Aorta (tissue), 5 donors: ENCODE data around the gene ABI1. TPM values are rescaled to one million over a fixed set of nuclear protein-coding genes. Genes with fewer than 3 reads are reported as not detected.
"Not testable (repeated sequence)": the region's sequence is repeated elsewhere in the genome, so short reads cannot be mapped to it uniquely, and the experiment has no call there.

Experiments used
- ATAC-seq: fragments of 200-7000 bp; cut with Tn5 transposase; one replicate; pipeline ENCODE4 v1.9.1; 2022; ENCODE audit warnings: moderate library complexity; ENCODE audit not compliant: low FRiP score
- DNase-seq, 2 donors: peaks; one replicate each; pipeline ENCODE4 v3.0.0-alpha.2; 2020
- H3K27ac ChIP-seq, 2 donors: one replicate each; pipeline ENCODE4 v1.5.1; 2013; ENCODE audit warnings: low read length in 2 of 2, mild to moderate bottlenecking in 2 of 2, moderate library complexity in 2 of 2, control low read depth in 1 of 2, inconsistent platforms in 1 of 2, low read depth in 1 of 2
- H3K27me3 ChIP-seq, 2 donors: one replicate each; pipeline ENCODE4 v1.6.1; 2013; ENCODE audit warnings: control low read depth in 1 of 2, low read length in 1 of 2, mild to moderate bottlenecking in 1 of 2, moderate library complexity in 1 of 2; ENCODE audit not compliant: insufficient read depth in 2 of 2, control insufficient read depth in 1 of 2
- H3K36me3 ChIP-seq, 2 donors: one replicate each; pipeline ENCODE4 v1.6.1; 2013; ENCODE audit warnings: control low read depth in 1 of 2, low read length in 1 of 2, mild to moderate bottlenecking in 1 of 2; ENCODE audit not compliant: insufficient read depth in 2 of 2, control insufficient read depth in 1 of 2
- H3K4me1 ChIP-seq, 2 donors: one replicate each; pipeline ENCODE4 v1.6.1; 2013; ENCODE audit warnings: low read length in 2 of 2, control low read depth in 1 of 2, mild to moderate bottlenecking in 1 of 2, moderate library complexity in 1 of 2; ENCODE audit not compliant: insufficient read depth in 2 of 2, control insufficient read depth in 1 of 2
- H3K4me3 ChIP-seq, 2 donors: one replicate each; pipeline ENCODE4 v1.5.1; 2013; ENCODE audit warnings: low read length in 2 of 2, control low read depth in 1 of 2, mild to moderate bottlenecking in 1 of 2
- H3K9me3 ChIP-seq: one replicate; pipeline ENCODE4 v1.6.1; 2013; ENCODE audit warnings: mild to moderate bottlenecking, low read length; ENCODE audit not compliant: control insufficient read depth
- WGBS, 2 donors: extraction: QIAGEN DNeasy Blood & Tissue Kit; methylation state at CpG; one replicate each; pipeline ENCODE4 v1.1.7; 2013; 5-methylcytosine and 5-hydroxymethylcytosine counted together
- intact Hi-C, 2 donors: fragments of 100-400 bp; cut with DNase I; formaldehyde crosslinking; loops; one replicate each; pipeline versions ENCODE4 v1.14.2 to v1.15.0; 2022
- long read RNA-seq, 2 donors: library from polyadenylated mRNA; unstranded; transcript quantifications; one replicate each; pipeline ENCODE4 v2.0.0, GENCODE V29; 2020 to 2021
- polyA plus RNA-seq, 2 donors: library from polyadenylated mRNA; stranded (reverse); fragments of 200-250 nt; gene quantifications; one replicate each; pipeline ENCODE4 v1.2.3, GENCODE V29; 2013
- total RNA-seq, 2 donors: library from RNA; stranded (reverse); fragmentation: NEBNext Ultra II Directional; extraction: Animal tissue kit (Norgen Biotek cat#: 25700); gene quantifications; one replicate each; pipeline ENCODE4 v1.2.1, GENCODE V29; 2021
- donor health status: healthy with polysubstance abuse.
- donor health status: Bipolar disorder and iron deficiency.
- donor health status: DM: no; HTN: no; CAD: no.
- donor health status: DM: no; HTN: no; CAD: no.
- donor health status: DM: yes; HTN: yes; CAD: no.

The ABI1 gene
- total RNA-seq (10 to 100 TPM; 50.2 to 60.3 TPM), polyA plus RNA-seq (10 to 100 TPM; 20.8 to 31.7 TPM)
- long read RNA-seq, donor 1, transcript ABI1-206 (11 exons, 1,446 nt) = major isoform, 21 of 90 reads
- long read RNA-seq, donor 1, transcript ABI1-208 (10 exons, 3,515 nt) = minor isoform, 11 of 90 reads
- long read RNA-seq, donor 1, transcript ABI1-205 (10 exons, 3,516 nt) = minor isoform, 12 of 90 reads
- long read RNA-seq, donor 1, transcript ABI1-204 (10 exons, 3,503 nt) = minor isoform, 6 of 90 reads
- long read RNA-seq, donor 1, partial matches to known transcripts = 16 of 90 reads
- long read RNA-seq, donor 1, other reads (novel, unspliced or antisense) = 16 of 90 reads
- long read RNA-seq, donor 2, partial matches to known transcripts = 4 of 30 reads
- long read RNA-seq, donor 2, other reads (novel, unspliced or antisense) = 9 of 30 reads

GRCh38 chr10:26860443-26861204, at the start of gene ABI1:
ABI1 (minus strand) TSS chr10:26860958; CDS start chr10:26860863, 95 bp downstream.
- H3K27ac ChIP-seq = peak within 1 kb of the TSS; percentile 69 to 85
- H3K27me3 ChIP-seq = no peaks in the 10 kb centered on the region
- ATAC-seq (peak; percentile 99), DNase-seq (peak; percentile 99)
- peak within 1 kb of the TSS; percentile 89 to 93 for H3K4me3 ChIP-seq
- no peaks in the 10 kb centered on the region for H3K9me3 ChIP-seq
- peaks cover 2 to 3% of the 10 kb centered on the region in 2 donors for H3K4me1 ChIP-seq
- 0% methylated on average over 43 to 59 of the region's 59 CpGs for WGBS, 2 donors
- H3K36me3 ChIP-seq = no peaks in the 10 kb centered on the region
- intact Hi-C loops = loop anchor here in 1 of 2 donors (5.0 kb wide), 1 partner anchor 133 kb away; no protein-coding TSS in a partner anchor

GRCh38 chr10:26909753-26910152, 49.0 kb upstream of the ABI1 start:
- DNase-seq (no peak), ATAC-seq (no peak)
- H3K4me3 ChIP-seq = no peak overlapping the region
- H3K27me3 ChIP-seq = no peaks in the 10 kb centered on the region
- H3K36me3 ChIP-seq = no peaks in the 10 kb centered on the region
- no peaks in the 10 kb centered on the region for H3K4me1 ChIP-seq
- intact Hi-C loops = no loop called here
- H3K27ac ChIP-seq = no peak overlapping the region
- H3K9me3 ChIP-seq = no peaks in the 10 kb centered on the region
- 17 to 23% methylated on average over 2 of the region's 2 CpGs for WGBS, 2 donors

GRCh38 chr10:26905253-26905781, 44.6 kb upstream of the ABI1 start:
- ATAC-seq, intact Hi-C loops, H3K9me3 ChIP-seq, H3K4me1 ChIP-seq, H3K27me3 ChIP-seq, H3K4me3 ChIP-seq, H3K27ac ChIP-seq, DNase-seq, H3K36me3 ChIP-seq: not testable (repeated sequence)
- WGBS, 2 donors = 92 to 94% methylated on average over 23 to 26 of the region's 26 CpGs

GRCh38 chr10:26903431-26904217, 42.9 kb upstream of the ABI1 start:
- DNase-seq (no peak), ATAC-seq (no peak)
- H3K27ac ChIP-seq = no peak overlapping the region
- no peaks in the 10 kb centered on the region for H3K36me3 ChIP-seq
- H3K4me1 ChIP-seq = no peaks in the 10 kb centered on the region
- no peaks in the 10 kb centered on the region for H3K9me3 ChIP-seq
- 41 to 46% methylated on average over 5 of the region's 5 CpGs for WGBS, 2 donors
- H3K27me3 ChIP-seq = no peaks in the 10 kb centered on the region
- no peak overlapping the region for H3K4me3 ChIP-seq
- intact Hi-C loops = no loop called here

- WGBS, 2 donors = 67 to 70% methylated on average over 8 to 10 of the region's 11 CpGs
- H3K4me3 ChIP-seq, H3K27me3 ChIP-seq, H3K27ac ChIP-seq, H3K4me1 ChIP-seq, intact Hi-C loops, H3K36me3 ChIP-seq, DNase-seq, ATAC-seq, H3K9me3 ChIP-seq: not testable (repeated sequence)
Observed at GRCh38 chr10:26892306-26892923, 31.7 kb upstream of the ABI1 start.

DNA sequence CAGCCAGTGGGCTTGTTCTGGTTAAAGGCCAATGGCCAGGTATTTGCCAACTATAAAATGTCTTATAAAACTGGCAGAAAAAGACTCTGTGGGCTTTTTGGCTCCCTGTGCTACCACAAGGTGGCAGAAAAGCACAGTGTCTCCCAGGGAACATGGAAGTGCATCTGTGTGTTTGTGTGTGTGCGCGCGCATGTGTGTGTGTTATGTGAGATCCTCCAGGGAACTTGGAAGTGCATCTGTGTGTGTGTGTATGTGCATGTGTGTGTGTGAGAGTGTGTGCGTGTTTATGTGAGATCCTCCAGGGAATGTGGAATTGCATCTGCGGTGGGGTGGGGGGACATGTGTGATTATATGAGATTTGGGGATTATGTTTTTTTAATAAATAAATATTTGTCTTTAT, 30.2 kb upstream of the ABI1 start:
- intact Hi-C loops = no loop called here
- 57 to 71% methylated on average over 5 of the region's 5 CpGs for WGBS, 2 donors
- no peak overlapping the region for H3K4me3 ChIP-seq
- peak; percentile 49 to 61 for DNase-seq
- no peaks in the 10 kb centered on the region for H3K9me3 ChIP-seq
- H3K27me3 ChIP-seq = no peaks in the 10 kb centered on the region
- no peak overlapping the region for H3K27ac ChIP-seq
- ATAC-seq = no peak
- H3K36me3 ChIP-seq = no peaks in the 10 kb centered on the region
- no peaks in the 10 kb centered on the region for H3K4me1 ChIP-seq

DNA sequence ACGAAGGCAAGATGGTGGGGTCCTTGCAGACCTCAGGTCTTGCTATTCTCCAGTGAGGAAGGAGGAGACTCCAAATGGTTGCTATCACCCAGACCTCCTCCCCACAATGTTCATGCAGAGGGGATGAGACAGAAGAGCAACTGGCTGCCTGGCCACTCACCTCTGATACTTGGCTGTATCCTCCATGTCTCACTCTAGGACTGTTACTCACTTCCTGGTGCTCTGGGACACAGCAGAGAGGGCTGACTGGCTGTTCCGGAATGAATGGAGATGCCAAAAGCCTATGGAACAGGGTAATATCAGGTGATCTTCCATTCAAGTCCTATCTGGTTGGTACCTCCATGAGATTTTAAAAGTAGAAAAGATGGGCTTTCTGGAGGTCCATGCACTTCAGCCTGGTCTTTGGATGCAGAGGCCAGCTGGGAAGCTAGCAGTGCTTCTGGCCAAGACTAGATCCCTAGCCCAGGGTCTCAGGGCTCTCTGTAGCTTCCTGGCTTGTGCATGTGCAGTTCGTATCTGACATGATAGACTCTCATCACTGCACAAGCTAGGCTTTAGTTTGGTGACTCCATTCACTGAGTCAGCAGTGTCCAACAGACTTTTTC, 27.0 kb upstream of the ABI1 start:
- WGBS, 2 donors = 71 to 73% methylated on average over 3 of the region's 3 CpGs

More for the DNA sequence above, 27.0 kb upstream of the ABI1 start:
- Histone ChIP-seq H3K27ac (no peak overlapping the region), H3K4me1 (no peaks in the 10 kb centered on the region), H3K36me3 (no peaks in the 10 kb centered on the region), H3K4me3 (no peak overlapping the region), H3K27me3 (no peaks in the 10 kb centered on the region), H3K9me3 (no peaks in the 10 kb centered on the region)
- DNase-seq (no peak), ATAC-seq (no peak)
- intact Hi-C loops = no loop called here
